GM18867 (cell line): ENCODE results near the gene ZIC2.

Experiments
- ATAC-seq: cut with Tn5 transposase; IDR thresholded peaks from one replicate; pipeline ENCODE4 v1.9.1; 2021; ENCODE audit warnings: mild to moderate bottlenecking, moderate library complexity; ENCODE audit not compliant: unreplicated experiment

ZIC2 gene

GRCh38 chr13:99974296-99974938, 7.2 kb upstream of the ZIC2 start:
- ATAC-seq: no peak

GRCh38 chr13:99974939-99975561, 6.5 kb upstream of the ZIC2 start:
- ATAC-seq: no peak

GRCh38 chr13:99975626-99976025, 6.0 kb upstream of the ZIC2 start:
- no peak for ATAC-seq

- no peak for ATAC-seq
These were observed 5.0 kb upstream of the ZIC2 start for GRCh38 chr13:99976575-99976974.

GRCh38 chr13:99977334-99977911, 4.2 kb upstream of the ZIC2 start:
- ATAC-seq: no peak

- no peak for ATAC-seq
These were observed 3.4 kb upstream of the ZIC2 start for GRCh38 chr13:99977912-99978798.

- ATAC-seq: no peak
These were observed 2.7 kb upstream of the ZIC2 start for GRCh38 chr13:99978799-99979452.

- no peak for ATAC-seq
These were observed 2.0 kb upstream of the ZIC2 start for GRCh38 chr13:99979453-99980200.

GRCh38 chr13:99980201-99980823, 1.3 kb upstream of the ZIC2 start:
- peak; percentile 90 for ATAC-seq

- peak; percentile 25 for ATAC-seq
These were observed 505 bp upstream of the ZIC2 start for GRCh38 chr13:99980824-99981734.

- no peak for ATAC-seq
These were observed 599 bp downstream of the ZIC2 start for GRCh38 chr13:99982036-99982730.

- ATAC-seq: no peak
These were observed 1.3 kb downstream of the ZIC2 start for GRCh38 chr13:99982731-99983498.

GRCh38 chr13:99983499-99984401, 2.2 kb downstream of the ZIC2 start:
- no peak for ATAC-seq

- ATAC-seq: no peak
These were observed 3.1 kb downstream of the ZIC2 start for GRCh38 chr13:99984461-99985240.

- ATAC-seq: no peak
These were observed 3.8 kb downstream of the ZIC2 start for GRCh38 chr13:99985241-99985874.
